ENCODE measurements around the gene NEDD8.

Gene NEDD8

DNA sequence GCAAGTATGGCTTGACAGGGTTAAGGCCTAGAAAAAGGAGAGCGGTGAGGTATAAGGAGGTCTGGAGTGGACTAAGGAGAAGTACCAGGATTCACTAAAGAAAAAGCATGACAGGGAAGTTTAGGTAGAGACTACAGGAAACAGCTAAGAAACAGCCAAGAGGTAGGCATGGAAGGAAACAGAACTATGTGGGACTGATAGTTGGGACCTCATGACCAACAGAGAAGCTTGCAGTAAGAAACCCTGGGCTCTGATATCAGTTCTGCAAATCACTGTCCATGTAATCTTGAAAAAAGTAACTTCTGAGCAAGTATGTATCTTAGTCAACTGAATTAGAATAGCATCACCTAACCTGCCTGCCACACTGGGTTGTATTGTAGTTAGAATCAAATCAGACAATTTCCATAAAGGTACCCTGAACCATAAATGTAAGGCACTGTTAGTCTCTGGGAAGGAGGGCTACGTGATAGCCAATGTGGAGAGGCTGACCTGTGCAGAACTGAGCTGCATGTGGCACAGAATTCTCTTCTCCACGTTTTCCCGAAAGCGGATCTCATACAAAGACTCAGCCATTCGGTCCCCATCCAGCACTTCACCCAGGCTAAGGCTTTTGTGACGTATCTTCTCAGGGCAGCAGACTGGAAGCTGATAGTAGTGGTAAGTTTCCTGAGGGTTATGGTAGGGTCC, 37.8 kb downstream of the NEDD8 start:
- peak; percentile 14 for DNase-seq

GRCh38 chr14:24192933-24193332, 39.2 kb downstream of the NEDD8 start:
- DNase-seq = no peak

- no peak for DNase-seq
Measured at GRCh38 chr14:24190416-24190815, 41.8 kb downstream of the NEDD8 start.

DNA sequence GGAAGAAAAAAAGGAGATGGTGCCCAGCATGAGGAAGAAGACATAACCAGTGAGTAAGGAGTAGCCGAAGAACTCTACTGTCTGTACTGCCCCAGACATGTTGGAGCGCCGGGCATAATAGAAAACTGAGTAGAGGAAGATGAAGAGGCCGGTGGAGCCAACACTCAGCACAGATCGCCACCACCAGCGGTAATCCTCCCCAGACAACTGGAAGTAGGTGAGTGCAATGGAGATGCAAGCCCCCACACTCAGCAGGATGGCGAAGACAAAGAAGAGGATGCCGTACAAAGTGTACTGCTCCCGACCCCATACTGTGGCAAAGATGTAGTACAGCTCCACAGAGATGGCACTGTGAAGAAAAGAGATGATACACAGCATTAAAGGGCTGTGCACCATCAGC, 42.7 kb downstream of the NEDD8 start:
- no peak for DNase-seq

- no peak for DNase-seq
Measured at GRCh38 chr14:24189059-24189375, 43.1 kb downstream of the NEDD8 start.

DNA sequence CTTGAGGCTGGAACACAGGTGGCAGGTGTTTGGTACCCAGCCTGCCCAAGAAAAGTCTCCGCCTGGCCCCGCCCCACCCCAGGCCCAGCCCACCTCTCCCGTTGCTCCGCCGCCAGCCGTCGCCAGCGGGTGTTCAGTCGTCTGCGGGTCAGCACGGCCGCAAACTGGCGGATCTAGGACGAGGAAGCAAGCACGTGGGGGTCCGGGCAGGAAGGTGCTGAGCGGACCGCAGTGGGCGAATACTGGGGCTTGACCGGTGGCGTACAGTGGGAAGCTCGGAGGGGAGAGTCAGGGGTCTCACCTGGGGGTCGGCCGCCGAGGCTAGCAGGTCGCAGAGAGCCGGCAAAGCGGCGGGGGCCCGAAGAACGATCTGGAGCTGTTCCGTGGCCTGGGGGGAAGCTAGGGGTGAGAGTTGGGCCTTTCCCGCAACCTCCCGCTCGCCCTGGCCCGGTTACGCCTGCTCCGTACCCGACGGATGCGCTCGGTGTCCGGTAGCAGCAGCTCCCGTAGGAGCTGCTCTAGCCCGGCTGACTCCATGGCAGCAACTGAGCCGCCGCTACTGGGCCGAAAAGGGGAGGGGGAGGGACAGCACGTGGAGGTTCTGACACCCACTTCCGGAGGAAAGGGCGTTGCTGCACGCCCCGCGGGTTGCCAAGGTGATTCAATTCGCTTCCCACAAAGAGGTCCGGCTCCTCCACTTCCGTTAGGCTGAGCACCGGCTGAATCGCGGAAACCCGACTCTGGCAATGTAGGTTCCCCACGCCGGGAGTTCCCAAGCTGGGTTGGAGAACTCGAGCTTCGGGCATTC, 43.7 kb downstream of the NEDD8 start, which contains the start of gene IPO4:
Gene IPO4, minus strand, starts transcription at position 566 of the 808 bp plus-strand sequence. Its CDS starts 29 bp downstream, at position 537.
- peak; percentile 96 for DNase-seq

DNA sequence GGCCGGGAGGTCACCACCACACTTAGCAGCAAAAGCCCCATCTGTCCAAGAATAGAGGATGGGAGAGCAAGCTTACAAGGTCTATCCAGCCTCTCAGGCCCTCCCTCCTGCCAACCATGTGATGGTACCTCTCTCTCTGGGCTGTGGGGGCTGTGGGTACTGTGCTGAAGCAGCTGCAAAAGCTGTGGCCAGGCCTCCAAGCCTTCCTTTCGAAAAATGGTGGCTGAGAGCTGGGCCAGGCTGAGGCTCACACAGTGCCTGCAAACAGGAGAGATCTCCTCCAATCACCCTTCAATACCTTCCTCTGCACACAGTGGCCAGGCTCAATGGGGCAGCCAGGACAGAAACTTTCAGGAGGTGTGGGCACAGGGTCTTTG, 44.6 kb downstream of the NEDD8 start:
- no peak for DNase-seq

GRCh38 chr14:24186831-24187538, 45.2 kb downstream of the NEDD8 start:
- no peak for DNase-seq

GRCh38 chr14:24185741-24186140, 46.4 kb downstream of the NEDD8 start:
- DNase-seq = no peak

- no peak for DNase-seq
Measured at GRCh38 chr14:24185026-24185425, 47.1 kb downstream of the NEDD8 start.

DNA sequence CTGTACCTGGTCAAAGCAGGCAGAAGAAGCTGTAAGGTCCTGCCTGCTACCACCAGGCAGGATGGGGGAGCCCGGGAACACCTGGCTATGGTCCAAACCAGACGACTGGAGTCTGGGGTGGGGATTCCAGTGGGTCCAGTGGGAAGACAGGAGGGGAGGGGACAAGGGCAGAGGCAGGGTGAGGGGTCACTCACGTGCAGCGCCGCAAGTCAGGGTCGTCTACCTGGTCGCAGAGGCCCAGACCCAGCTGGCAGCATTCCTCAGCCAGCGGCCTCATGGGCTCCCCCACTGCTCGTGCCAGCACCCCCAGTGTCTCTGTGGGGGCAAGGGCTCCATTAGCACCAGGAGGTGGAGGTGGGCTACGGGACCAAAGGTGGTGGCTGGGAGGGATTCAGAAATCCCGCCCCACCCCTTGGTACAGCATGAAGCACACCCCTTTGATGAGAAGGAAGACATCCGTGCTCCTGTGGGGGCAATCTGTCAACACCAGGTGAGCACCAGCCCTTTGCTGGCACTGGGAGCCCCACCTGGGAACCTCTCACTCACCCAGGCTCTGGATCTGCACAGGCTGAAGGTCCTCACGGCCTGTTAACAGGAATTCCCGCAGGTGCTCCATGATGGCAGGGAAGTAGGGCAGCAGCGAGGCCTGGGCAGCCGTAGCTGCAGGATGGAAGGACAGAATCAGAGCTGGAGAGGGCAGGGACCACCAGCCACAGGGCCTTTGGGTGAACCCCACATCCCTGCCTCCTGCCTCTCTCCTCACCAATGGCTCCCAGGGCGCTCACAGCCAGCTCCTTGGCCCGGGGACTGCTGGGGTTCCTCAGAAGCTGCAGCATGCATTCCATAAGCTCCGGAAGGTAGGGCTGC, 47.8 kb downstream of the NEDD8 start:
- DNase-seq = peak; percentile 28

DNA sequence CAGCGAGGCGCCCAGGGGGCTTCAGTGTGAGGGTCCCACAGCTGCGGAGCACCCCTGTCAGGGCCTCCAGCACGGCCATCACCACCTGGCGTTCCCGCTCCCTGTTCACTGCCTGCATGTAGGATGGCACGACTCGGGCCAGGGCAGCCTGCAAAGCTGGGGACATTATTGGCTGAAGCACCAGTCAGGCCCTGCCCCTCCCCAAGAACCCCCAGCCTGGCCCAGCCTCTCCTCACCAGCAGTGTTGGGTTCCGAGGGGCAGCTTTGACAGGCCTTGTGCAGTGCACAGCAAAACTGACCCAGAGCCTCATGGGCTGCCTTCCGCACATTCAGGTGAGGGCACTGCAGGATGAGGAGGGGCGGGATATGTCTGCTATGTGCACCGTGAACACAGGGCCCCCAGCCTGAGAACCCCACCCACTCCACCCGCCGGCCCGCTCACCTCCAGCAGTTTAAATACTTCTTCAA, 49.1 kb downstream of the NEDD8 start:
- DNase-seq = no peak

GRCh38 chr14:24182110-24182882, 49.9 kb downstream of the NEDD8 start:
- DNase-seq = no peak

- DNase-seq = no peak
Measured at GRCh38 chr14:24181371-24182077, 50.6 kb downstream of the NEDD8 start.

DNA sequence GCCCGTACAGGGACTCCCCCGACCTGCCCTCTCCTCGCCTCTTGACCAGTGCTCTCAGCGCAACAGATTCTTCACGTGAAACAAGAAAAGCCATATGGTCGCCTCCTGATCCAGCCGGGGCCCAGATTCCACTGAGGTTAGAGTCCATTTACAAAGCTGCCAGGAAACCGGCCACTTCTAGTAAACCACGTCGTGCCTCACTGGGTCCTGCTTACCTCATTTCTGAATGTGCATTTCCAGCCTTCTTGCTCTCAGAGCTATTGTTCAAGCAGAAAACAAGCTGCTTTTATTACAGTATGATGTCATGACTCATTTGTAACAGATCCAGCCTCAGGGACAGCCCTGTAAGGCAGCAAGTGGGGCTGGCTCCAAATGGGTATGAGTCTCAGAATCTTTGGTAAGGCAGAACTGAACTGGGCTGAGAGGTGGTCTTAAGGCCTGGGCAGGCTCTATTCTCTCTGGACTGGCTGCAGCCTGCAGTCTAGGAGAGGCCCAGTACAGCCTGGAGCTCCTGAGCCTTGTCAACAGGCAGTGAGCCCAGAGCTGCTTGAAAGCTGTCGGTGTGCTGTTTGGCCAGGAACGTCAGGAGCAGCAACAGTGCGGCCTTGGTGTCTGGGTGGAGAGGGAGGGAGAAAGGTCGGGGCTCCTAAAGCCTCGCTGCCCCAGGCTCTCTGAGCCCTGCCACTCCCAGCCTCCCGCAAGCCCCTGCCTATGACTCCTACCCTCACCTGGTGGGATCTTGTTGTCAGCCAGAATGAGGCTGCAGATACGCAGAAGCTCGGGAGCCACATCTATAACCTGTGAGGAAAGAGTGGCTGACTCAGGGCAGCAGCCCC, 52.0 kb downstream of the NEDD8 start:
- DNase-seq = no peak

GRCh38 chr14:24179294-24179960, 52.7 kb downstream of the NEDD8 start:
- DNase-seq = no peak

DNA sequence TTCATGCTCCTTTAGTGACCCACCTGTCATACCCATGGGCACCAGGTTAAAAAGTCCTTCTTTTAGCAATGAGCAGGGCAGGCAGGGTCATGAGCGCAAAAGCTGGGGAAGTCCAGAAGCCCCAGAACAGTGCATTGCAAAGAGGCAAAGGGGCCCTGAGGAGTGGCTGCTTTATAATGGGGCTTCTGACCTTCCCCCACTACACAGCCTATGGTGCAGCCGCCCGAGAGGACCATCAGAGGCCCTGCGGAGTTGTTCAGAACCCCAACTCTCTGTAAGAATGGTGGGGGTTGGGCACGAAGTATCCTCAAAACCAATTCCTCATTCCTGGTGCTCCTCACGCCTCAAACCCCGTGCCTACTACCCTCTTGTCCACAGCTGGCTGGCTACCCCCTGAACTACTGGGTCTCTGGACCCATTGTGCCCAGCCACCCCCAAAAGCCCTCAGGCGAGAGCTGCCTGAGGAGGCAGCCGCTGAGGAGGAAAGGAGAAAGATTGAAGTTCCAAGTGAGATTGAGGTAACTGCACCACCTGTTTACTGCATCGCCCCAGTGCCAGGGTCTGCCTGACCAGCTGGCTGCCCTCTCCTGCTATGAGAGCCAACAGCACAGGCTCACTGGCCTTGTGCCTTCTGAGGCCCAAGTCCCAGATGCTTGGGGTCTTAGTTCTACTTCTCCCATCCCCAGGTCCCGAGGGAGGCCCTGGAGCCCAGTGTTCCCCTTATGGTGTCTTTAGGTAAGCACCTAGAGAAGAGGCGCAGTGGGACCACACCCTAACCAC, 53.6 kb downstream of the NEDD8 start:
- no peak for DNase-seq

DNA sequence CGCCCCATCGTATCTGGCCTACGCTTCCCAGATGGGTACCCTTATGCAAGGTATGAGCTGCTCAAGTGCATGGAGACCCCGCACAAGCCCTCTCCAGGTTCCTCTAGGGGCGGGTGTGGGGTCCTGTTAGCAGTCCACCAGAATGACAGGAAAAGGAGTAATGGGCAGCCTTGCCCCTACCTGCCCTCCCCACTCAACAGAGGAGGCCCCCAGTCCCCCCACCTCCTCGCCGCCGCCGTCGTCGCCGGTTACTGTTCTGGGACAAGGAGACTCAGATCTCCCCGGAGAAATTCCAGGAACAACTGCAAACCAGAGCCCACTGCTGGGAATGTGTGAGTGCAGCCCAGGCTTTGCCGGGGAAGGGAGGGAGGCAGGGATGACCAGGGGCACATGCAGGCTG, 54.3 kb downstream of the NEDD8 start:
- DNase-seq = no peak
